ENCODE data around the gene CCDC34. TPM values are rescaled to one million over a fixed set of nuclear protein-coding genes. Genes with fewer than 3 reads are reported as not detected.

Gene CCDC34
- total RNA-seq, 4 donors from 2014 or later: 2.6 to 4.8 (median 3.9) TPM; not detected in 1

- no peaks in the 10 kb centered on the region for H3K4me1 ChIP-seq
- H3K27me3 ChIP-seq: no peaks in the 10 kb centered on the region
- no peaks in the 10 kb centered on the region for H3K36me3 ChIP-seq
- no peak overlapping the region for H3K27ac ChIP-seq
- no peak for TF ChIP-seq CTCF (IDR thresholded peaks at IDR 0.05)
- no peak for TF ChIP-seq POLR2A (IDR thresholded peaks at IDR 0.05)
- no peaks in the 10 kb centered on the region for H3K9me3 ChIP-seq
- no peak overlapping the region for H3K4me3 ChIP-seq
- no peak for DNase-seq
These were observed 49.7 kb downstream of the CCDC34 start for GRCh38 chr11:27313157-27313821.

GRCh38 chr11:27312110-27312509, 50.9 kb downstream of the CCDC34 start:
- Histone ChIP-seq H3K36me3 (no peaks in the 10 kb centered on the region), H3K9me3 (no peaks in the 10 kb centered on the region), H3K4me3 (no peak overlapping the region), H3K27me3 (no peaks in the 10 kb centered on the region), H3K4me1 (no peaks in the 10 kb centered on the region), H3K27ac (no peak overlapping the region)
- TF ChIP-seq CTCF (IDR thresholded peaks at IDR 0.05): no peak
- TF ChIP-seq POLR2A (IDR thresholded peaks at IDR 0.05): no peak
- no peak for DNase-seq

GRCh38 chr11:27310707-27311106, 52.3 kb downstream of the CCDC34 start:
- no peaks in the 10 kb centered on the region for H3K36me3 ChIP-seq
- TF ChIP-seq CTCF (IDR thresholded peaks at IDR 0.05): no peak
- TF ChIP-seq POLR2A (IDR thresholded peaks at IDR 0.05): no peak
- H3K9me3 ChIP-seq: no peaks in the 10 kb centered on the region
- no peaks in the 10 kb centered on the region for H3K4me1 ChIP-seq
- no peak for DNase-seq
- H3K27ac ChIP-seq: no peak overlapping the region
- no peak overlapping the region for H3K4me3 ChIP-seq
- H3K27me3 ChIP-seq: no peaks in the 10 kb centered on the region

GRCh38 chr11:27310182-27310581, 52.8 kb downstream of the CCDC34 start:
- H3K9me3 ChIP-seq: no peaks in the 10 kb centered on the region
- H3K4me1 ChIP-seq: no peaks in the 10 kb centered on the region
- TF ChIP-seq POLR2A (IDR thresholded peaks at IDR 0.05): no peak
- TF ChIP-seq CTCF (IDR thresholded peaks at IDR 0.05): no peak
- no peaks in the 10 kb centered on the region for H3K27me3 ChIP-seq
- DNase-seq: no peak
- H3K36me3 ChIP-seq: no peaks in the 10 kb centered on the region
- H3K4me3 ChIP-seq: no peak overlapping the region
- no peak overlapping the region for H3K27ac ChIP-seq

- Histone ChIP-seq H3K27ac (no peak overlapping the region), H3K4me1 (no peaks in the 10 kb centered on the region), H3K36me3 (no peaks in the 10 kb centered on the region), H3K27me3 (no peaks in the 10 kb centered on the region), H3K9me3 (no peaks in the 10 kb centered on the region), H3K4me3 (no peak overlapping the region)
- no peak for TF ChIP-seq CTCF (IDR thresholded peaks at IDR 0.05)
- no peak for TF ChIP-seq POLR2A (IDR thresholded peaks at IDR 0.05)
- DNase-seq: no peak
These were observed 54.0 kb downstream of the CCDC34 start for GRCh38 chr11:27309046-27309445.

- TF ChIP-seq CTCF (IDR thresholded peaks at IDR 0.05) (no peak), POLR2A (IDR thresholded peaks at IDR 0.05) (no peak)
- H3K36me3 ChIP-seq: no peaks in the 10 kb centered on the region
- H3K4me3 ChIP-seq: no peak overlapping the region
- no peaks in the 10 kb centered on the region for H3K27me3 ChIP-seq
- DNase-seq: no peak
- no peaks in the 10 kb centered on the region for H3K4me1 ChIP-seq
- no peaks in the 10 kb centered on the region for H3K9me3 ChIP-seq
- no peak overlapping the region for H3K27ac ChIP-seq
These were observed 55.8 kb downstream of the CCDC34 start for GRCh38 chr11:27307232-27307631.

Measured in Peyer's patch (tissue), 4 donors.